SK-N-DZ (cell line): ENCODE data around the gene SBK1. TPM values are rescaled to one million over a fixed set of nuclear protein-coding genes. Genes with fewer than 3 reads are reported as not detected.
"Not testable (repeated sequence)": the region's sequence is repeated elsewhere in the genome, so short reads cannot be mapped to it uniquely, and the experiment has no call there.

ENCODE experiments used
- DNase-seq: peaks from one replicate; pipeline ENCODE4 v3.0.0-alpha.2; 2015; ENCODE audit warnings: low spot score
- polyA plus RNA-seq, 2 experiments: library from polyadenylated mRNA; depleted of rRNA; stranded (reverse); fragments of >200 nt; gene quantifications; 2 replicates each; pipeline ENCODE4 v1.2.3, GENCODE V29; 2014

SBK1 gene
- polyA plus RNA-seq (2014; cell fraction: cytosol; rRNA removed), result 13.6 and 17.3 TPM in 2 replicates
- 9.5 and 26.0 TPM in 2 replicates for polyA plus RNA-seq (2014; cell fraction: nucleus; rRNA removed)

DNA sequence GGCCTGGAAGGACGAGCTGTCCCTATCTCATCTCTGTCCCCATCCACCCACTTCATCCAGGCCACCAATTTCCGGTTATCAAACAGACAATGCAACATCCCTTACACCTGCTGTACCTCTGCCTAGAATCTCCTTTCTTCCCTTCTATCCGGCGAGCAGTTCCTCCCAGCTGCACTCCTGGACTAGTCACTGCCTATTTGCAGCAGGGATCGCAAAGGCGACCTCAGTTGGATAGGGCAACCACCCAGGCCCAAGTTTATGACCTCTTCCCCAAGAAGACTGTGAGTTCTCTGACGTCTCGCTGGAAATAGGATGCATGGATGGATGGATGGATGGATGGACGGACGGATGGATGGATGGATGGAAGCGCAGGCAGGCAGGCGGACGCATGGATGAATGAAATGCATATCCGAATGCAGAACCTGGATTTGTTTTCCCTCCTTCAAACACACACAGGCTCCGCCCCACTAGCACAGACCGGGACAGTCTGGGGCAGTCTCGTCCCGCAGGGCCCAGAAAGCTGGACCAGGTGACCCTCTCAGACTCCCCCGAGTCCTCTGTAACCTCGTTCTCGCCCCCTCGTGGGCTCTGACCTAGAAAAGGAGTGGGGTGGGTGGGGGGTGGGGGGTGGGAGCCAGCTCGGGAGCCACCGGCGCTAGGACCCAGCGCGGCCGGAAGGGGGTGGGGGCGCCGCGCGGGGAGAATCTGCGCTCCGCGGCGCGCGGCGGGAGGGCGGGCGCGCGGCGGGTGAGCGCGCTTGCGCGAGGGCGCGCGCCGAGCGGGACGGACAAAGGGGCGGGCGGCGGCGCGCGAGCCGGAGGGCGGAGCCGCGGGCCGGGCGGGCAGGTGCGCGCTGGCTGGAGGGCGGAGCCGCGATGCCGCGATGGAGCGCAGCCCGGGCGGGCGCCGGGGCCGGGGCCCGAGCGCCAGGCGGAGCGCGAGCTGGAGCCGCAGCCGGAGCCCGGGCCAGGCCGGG lies at the start of gene SBK1:
Gene SBK1 (plus strand): TSS at position 875 of the 976 bp plus-strand sequence. CDS start 24,867 bp downstream, outside the sequence.
- peak; percentile 89 for DNase-seq

- DNase-seq, result not testable (repeated sequence)
These were observed 42.8 kb upstream of the SBK1 start for GRCh38 chr16:28249483-28249882.

DNA sequence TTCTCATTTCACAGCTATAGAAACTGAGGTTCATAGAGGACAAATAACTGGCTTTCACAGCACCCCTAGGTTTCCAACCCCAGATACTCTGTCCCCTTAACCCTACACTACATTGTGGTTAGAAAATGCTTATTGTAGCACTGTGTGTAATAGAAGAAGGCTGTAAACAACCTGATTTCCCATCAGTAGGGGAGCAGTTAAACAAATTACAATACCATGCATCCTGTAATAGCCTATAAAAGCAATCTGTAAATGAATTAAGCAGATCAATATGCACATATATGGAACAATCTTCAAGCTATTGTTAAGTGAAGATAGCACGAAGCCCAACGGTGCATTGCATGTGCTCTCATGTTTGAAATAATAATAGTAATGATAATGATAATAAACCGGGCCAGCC lies 41.3 kb upstream of the SBK1 start:
- no peak for DNase-seq

DNA sequence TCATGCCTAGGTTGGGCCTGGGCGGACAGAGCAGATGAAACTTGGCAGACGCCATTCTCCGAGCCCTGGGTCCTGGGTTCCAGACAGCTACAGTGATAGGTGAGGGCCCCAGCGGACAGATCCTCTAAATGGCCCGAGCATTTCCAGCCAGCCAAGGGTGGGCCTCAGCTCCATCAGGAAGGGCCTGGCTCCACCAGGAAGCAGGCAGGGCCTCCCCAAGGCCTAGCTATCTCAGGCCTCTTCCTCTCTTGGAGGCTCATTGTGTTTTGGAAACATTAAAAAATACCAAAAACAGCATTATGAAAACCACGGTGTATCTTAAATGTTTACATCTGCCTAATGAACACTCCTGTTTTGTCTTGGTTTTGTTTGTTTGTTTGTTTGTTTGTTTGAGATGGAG lies 38.2 kb upstream of the SBK1 start:
- no peak for DNase-seq

DNA sequence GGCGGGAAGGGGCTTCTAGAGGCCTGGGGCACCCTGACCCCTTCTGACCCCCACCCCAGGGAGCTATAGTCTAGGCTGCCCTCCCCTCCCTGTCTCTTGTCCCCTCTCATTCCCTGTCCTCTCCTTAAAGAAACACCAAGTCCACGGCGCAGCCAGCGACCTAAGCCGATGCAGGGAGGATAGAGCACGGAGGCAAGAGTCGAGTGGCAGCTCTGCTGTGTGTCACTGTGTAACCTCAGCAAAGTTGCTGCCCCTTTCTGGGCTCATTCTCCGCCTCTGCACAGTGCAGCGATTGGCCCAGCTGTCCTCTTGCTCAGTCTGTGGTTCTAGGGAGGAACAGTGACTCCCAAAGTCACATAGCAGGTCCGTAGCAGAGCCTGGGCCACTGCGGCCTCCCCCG lies 36.5 kb upstream of the SBK1 start:
- DNase-seq, result no peak

- DNase-seq, result no peak
These were observed 35.1 kb upstream of the SBK1 start for GRCh38 chr16:28257256-28257655.

DNA sequence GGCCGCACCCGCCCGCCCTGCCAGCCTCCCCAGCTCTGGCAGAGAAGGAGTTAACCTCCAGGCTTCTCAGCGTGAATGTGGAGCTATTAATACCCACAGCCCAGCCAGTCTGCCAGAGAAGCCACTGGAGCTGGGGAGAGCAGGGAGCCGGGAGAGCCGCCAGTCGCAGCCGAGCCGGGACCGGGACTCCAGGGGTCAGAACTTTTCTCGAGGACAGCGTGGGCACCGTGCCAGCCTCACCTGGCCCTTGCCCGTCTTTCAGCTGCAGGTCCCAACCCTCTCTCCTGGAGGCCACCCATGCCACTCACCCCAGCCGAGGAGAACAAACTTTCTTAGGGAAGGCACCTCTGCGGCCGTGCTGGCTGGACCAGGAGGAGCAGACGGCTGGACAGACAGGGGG lies 33.8 kb upstream of the SBK1 start:
- DNase-seq, result no peak

GRCh38 chr16:28259091-28259780 lies 33.1 kb upstream of the SBK1 start:
- no peak for DNase-seq

DNA sequence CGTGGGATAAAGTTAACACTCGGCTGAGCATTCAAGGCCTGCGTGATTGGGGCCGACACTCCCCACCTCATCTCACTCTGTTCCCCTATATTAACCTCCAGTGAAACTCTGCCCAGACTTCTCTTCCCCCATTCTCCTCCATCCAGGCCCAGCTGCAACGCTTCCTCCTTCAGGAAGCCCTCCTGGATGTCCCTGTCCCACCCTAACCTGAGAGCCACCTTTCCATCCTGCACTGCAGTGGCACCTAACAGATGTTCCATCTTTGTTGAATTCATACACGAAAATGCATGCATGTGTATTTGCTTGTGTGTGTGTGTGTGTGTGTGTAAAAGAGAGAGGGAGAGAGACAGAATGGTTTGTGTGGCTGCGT lies 32.6 kb upstream of the SBK1 start:
- DNase-seq, result no peak

GRCh38 chr16:28260193-28260592 lies 32.1 kb upstream of the SBK1 start:
- DNase-seq, result no peak

- no peak for DNase-seq
These were observed 30.4 kb upstream of the SBK1 start for GRCh38 chr16:28261942-28262341.

- DNase-seq, result no peak
These were observed 29.0 kb upstream of the SBK1 start for GRCh38 chr16:28263305-28263704.

DNA sequence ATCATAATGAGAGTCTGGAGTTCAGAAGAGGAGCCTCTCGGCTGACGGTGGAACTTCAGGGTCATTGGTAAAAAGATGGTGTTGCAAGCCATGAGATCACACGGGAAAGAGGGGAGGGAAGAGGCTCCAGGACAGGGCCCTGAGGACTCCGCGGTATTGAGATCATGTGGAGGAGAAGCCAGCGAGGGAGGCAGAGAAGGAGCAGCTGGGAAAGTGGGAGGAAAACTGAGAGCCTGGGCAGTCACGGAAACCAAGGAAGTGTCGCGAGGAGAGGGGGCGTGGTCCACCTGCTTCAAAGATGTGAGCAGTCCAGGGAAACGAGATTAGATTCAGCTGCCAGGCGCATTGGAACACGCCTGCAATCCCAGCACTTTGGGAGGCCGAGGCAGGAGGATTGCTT lies 27.7 kb upstream of the SBK1 start:
- DNase-seq, result peak; percentile 53

DNA sequence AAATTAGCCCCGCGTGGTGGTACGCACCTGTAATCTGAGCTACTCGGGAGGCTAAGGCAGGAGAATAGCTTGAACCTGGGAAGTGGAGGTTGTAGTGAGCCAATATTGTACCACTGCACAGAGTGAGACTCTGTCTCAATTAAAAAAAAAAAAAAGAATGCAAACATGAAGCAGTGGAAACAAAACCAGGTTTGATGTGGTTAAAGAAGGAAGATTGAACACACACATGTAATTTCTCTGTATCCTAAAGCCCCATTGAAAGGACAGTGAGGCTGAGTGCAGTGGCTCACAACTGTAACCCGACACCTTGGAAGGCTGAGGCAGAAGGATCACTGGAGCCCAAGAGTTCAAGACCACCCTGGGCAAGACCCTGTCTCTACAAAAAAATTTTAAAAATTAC lies 26.5 kb upstream of the SBK1 start:
- DNase-seq, result no peak

GRCh38 chr16:28267356-28267755 lies 25.0 kb upstream of the SBK1 start:
- DNase-seq, result no peak

DNA sequence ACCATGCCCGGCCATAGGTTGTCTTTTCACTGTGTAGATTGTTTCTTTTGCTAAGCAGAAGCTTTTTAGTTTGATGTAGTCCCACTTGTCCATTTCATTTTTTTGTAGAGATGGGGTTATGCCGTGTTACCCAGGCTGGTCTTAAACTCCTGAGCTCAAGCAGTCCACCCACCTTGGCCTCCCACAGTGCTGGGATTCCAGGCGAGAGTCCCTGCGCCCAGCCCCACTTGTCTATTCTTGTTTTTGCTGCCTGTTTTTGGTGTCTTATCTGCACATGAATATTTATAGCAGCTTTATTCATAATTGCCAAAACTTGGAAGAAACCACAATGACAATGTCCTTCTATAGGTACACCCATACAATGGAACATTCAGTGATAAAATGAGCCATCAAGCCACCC lies 18.8 kb upstream of the SBK1 start:
- DNase-seq, result no peak

DNA sequence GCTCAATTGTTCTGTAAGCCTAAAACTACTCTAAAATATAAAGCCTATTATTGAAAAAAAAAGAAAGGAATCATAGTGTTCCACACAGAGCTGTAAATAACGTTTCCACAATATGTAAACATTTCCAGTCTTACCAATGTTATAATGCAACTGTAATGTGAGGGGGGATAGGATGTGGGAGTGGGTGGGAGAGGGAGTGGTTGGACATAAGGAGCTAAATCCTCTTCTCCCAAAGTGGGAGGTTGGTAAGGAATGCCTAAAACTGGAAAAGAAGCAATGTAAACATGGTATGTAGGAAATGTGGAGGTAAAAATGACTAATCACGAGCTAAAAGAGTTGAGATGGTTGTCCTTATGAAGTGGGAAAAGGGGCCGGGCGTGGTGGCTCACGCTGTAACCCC lies 17.6 kb upstream of the SBK1 start:
- DNase-seq, result no peak

GRCh38 chr16:28276301-28276700 lies 16.0 kb upstream of the SBK1 start:
- no peak for DNase-seq

- DNase-seq, result peak; percentile 87
These were observed 14.6 kb upstream of the SBK1 start for GRCh38 chr16:28277537-28278388.

DNA sequence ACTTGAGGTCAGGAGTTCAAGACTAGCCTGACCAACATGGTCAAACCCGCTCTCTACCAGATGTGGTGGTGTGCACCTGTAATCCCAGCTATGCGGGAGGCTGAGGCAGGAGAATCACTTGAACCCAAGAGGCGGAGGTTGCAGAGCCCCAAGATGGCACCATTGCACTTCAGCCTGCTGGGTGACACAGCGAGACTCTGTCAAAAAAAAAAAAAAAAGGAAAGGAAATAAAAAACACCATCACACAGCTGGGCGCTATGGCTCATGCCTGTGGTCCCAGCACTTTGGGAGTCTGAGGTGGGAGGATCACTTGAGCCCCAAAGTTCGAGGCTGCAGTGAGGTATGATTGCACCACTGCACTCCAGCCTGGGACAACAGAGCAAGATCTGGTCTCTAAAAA lies 13.3 kb upstream of the SBK1 start:
- no peak for DNase-seq
